Chondrocyte (in vitro differentiated cells): ENCODE results near the gene PWP2. TPM values are rescaled to one million over a fixed set of nuclear protein-coding genes. Genes with fewer than 3 reads are reported as not detected.

Source experiments
- DNase-seq: peaks from one replicate; pipeline ENCODE4 v3.0.0; 2021; ENCODE audit warnings: mixed read lengths, low spot score
- H3K27ac Mint-ChIP-seq: one replicate; pipeline ENCODE4 v1.8.0; 2021; ENCODE audit warnings: mild to moderate bottlenecking, moderate library complexity, mixed read lengths; ENCODE audit not compliant: unreplicated experiment
- H3K27me3 Mint-ChIP-seq: 2 replicates; pipeline ENCODE4 v1.8.0; 2021; ENCODE audit warnings: low read depth, mixed read lengths
- H3K36me3 Mint-ChIP-seq: 2 replicates; pipeline ENCODE4 v1.8.0; 2021; ENCODE audit warnings: low read depth, mixed read lengths
- H3K4me1 Mint-ChIP-seq: 2 replicates; pipeline ENCODE4 v1.8.0; 2021; ENCODE audit warnings: low read depth, mild to moderate bottlenecking, mixed read lengths
- H3K4me3 Mint-ChIP-seq: one replicate; pipeline ENCODE4 v1.8.0; 2021; ENCODE audit warnings: mild to moderate bottlenecking, moderate library complexity, mixed read lengths; ENCODE audit not compliant: unreplicated experiment
- H3K9me3 Mint-ChIP-seq: 2 replicates; pipeline ENCODE4 v1.8.0; 2021; ENCODE audit warnings: low read depth, mixed read lengths
- total RNA-seq: library from RNA; stranded (reverse); gene quantifications from 3 replicates; pipeline ENCODE4 v1.2.1, GENCODE V29; 2021
- TF ChIP-seq, protein P1 (sequence below): fragments of 200-600 bp; sonication (generic); IDR thresholded peaks from 2 replicates; pipeline ENCODE4 v1.5.0; 2021; ENCODE audit warnings: antibody characterized with exemption, mild to moderate bottlenecking, moderate library complexity

PWP2 gene
- total RNA-seq, 1 donor from 2014 or later: 1.9 TPM

DNA sequence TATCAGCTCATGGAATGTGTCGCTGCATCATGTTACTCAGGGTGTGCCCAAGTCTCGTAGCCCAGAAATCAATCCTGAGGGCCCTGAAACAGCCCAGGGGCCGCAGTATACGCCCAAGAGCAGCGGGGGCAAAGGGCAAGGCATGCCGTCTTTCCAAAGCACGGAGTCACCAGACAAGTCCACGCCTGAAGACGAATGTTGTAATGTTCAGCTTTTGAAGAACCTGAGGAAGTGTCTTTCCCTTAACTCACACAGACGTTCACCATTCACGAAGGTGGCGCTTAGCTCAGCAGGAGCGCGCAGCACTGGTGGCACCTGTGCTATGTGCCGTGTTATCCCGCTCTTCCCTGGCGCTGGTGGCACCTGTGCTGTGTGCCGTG lies 18.8 kb upstream of the PWP2 start:
- H3K36me3 Mint-ChIP-seq: peaks cover 44% of the 10 kb centered on the region
- H3K27me3 Mint-ChIP-seq: no peaks in the 10 kb centered on the region
- peak; percentile 43 for DNase-seq
- TF ChIP-seq, protein P1, sequence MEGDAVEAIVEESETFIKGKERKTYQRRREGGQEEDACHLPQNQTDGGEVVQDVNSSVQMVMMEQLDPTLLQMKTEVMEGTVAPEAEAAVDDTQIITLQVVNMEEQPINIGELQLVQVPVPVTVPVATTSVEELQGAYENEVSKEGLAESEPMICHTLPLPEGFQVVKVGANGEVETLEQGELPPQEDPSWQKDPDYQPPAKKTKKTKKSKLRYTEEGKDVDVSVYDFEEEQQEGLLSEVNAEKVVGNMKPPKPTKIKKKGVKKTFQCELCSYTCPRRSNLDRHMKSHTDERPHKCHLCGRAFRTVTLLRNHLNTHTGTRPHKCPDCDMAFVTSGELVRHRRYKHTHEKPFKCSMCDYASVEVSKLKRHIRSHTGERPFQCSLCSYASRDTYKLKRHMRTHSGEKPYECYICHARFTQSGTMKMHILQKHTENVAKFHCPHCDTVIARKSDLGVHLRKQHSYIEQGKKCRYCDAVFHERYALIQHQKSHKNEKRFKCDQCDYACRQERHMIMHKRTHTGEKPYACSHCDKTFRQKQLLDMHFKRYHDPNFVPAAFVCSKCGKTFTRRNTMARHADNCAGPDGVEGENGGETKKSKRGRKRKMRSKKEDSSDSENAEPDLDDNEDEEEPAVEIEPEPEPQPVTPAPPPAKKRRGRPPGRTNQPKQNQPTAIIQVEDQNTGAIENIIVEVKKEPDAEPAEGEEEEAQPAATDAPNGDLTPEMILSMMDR: no peak
- no peak overlapping the region for H3K27ac Mint-ChIP-seq
- H3K4me1 Mint-ChIP-seq: peaks cover 4% of the 10 kb centered on the region
- H3K9me3 Mint-ChIP-seq: no peaks in the 10 kb centered on the region
- no peak overlapping the region for H3K4me3 Mint-ChIP-seq

DNA sequence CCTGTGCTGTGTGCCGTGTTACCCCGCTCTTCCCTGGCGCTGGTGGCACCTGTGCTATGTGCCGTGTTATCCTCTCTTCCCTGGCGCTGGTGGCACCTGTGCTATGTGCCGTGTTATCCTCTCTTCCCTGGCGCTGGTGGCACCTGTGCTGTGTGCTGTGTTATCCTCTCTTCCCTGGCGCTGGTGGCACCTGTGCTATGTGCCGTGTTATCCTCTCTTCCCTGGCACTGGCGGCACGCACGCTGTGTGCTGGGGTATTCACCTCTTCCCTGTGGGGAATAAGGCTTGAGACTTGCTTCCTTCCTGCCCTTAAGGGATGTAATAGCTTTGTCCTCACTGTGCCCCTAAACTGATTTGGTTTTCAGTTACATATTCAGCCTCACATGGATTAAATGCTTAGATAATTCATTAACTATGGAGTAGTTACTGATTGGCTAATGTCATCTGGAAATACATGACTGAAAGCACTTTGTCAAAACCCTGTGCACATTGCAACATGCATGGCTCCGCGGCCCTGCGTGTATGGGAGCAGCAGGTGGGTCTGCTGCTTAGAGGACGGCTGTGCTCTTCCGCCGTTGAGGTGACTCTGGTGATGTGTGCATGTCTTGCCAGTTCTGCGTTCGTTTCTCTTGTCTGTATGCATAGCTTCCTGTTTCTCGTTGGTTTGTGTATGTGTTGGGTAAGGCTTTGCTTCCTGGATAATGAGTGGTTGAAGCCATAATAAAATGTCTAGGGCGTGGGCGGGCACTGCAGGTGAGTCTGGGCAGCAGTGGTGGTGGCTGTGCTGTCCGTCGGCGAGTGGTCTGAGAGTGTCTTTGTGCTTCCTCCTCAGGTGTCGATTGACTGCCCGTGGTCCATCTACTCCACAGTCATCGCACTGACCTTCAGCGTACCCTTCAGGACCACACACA lies 17.9 kb upstream of the PWP2 start:
- Mint-ChIP-seq H3K36me3 (peaks cover 45% of the 10 kb centered on the region), H3K4me3 (no peak overlapping the region), H3K9me3 (no peaks in the 10 kb centered on the region), H3K4me1 (peaks cover 6% of the 10 kb centered on the region), H3K27me3 (no peaks in the 10 kb centered on the region), H3K27ac (no peak overlapping the region)
- DNase-seq: peak; percentile 65
- TF ChIP-seq, protein P1: no peak

DNA sequence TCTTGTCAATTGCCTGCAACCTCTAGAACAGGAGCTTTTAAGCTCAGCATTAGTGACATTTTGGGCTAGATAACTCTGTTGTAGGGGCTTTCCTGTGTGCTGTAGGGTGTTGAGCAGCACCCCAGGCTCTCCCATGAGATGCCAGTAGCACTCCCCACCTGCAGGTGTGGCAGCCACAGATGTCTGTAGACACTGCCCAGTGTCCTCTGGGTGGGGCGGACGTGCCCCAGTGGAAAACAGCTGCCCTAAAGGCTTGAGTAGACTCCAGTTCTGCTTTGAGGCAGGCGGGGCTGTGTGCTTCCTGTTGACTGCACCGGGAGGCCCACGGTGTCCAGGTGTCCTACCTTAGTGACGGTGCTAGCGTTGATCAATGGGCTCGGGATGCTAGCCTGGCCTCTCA lies 16.9 kb upstream of the PWP2 start:
- Mint-ChIP-seq H3K36me3 (peaks cover 43% of the 10 kb centered on the region), H3K4me3 (no peak overlapping the region), H3K4me1 (peaks cover 12% of the 10 kb centered on the region), H3K27ac (no peak overlapping the region), H3K9me3 (no peaks in the 10 kb centered on the region), H3K27me3 (no peaks in the 10 kb centered on the region)
- TF ChIP-seq, protein P1: no peak
- peak; percentile 65 for DNase-seq

DNA sequence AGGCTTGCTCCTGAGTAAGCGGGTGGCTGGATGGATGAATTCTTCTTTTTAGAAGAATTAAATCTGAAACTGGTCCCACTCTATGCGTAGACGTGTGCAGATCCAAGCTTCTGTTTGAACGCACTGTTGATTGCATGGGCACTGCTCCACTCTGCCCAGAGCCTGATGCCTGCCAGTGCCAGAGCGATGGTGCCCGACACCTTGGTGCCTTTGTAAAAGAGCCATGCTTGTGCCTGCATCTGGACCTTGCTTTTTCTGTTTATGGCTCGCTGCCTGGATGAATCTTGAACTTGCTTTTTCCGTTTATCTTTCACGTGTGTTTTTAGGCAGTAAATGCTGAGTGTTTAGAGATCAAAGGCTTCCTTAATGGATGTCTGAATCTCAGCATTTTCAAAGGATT lies 15.0 kb upstream of the PWP2 start:
- Mint-ChIP-seq H3K36me3 (peaks cover 36% of the 10 kb centered on the region), H3K9me3 (no peaks in the 10 kb centered on the region), H3K4me1 (peaks cover 16% of the 10 kb centered on the region), H3K27ac (no peak overlapping the region), H3K4me3 (no peak overlapping the region), H3K27me3 (no peaks in the 10 kb centered on the region)
- TF ChIP-seq, protein P1: no peak
- DNase-seq: peak; percentile 24

DNA sequence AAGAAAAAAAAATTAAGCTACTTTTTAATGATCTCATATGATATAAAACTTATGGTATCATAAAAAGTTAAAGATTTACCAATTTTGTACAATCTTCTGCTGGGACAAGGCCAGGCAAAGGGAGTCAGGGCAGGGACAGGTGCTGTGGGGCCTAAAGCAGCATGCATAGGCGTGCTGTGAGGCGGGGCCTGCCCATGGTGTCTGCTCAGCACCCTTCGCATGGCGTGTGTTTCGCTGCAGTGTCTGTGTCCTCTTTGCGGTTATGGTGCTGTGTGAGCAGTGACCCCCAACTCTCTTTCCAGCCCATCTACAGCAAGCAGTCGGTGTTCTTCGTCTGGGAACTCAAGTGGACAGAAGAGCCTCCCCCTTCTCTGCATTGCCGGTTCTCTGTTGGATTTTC lies 13.4 kb upstream of the PWP2 start:
- peaks cover 25% of the 10 kb centered on the region for H3K36me3 Mint-ChIP-seq
- H3K4me3 Mint-ChIP-seq: no peak overlapping the region
- H3K9me3 Mint-ChIP-seq: no peaks in the 10 kb centered on the region
- TF ChIP-seq, protein P1: no peak
- H3K27me3 Mint-ChIP-seq: no peaks in the 10 kb centered on the region
- peak; percentile 43 for DNase-seq
- peaks cover 16% of the 10 kb centered on the region for H3K4me1 Mint-ChIP-seq
- H3K27ac Mint-ChIP-seq: no peak overlapping the region
